BLaER1 treated with 17β-estradiol and CSF1 and Interleukin-3, amounts not matched to agents 10 nM and 100 nM (cell line): ENCODE data around the gene EPN1.

Experiments
- H3K27ac ChIP-seq, 11 experiments: shearing (Covaris generic); formaldehyde crosslinking; 2 replicates each; pipeline ENCODE4 v1.8.1; 2022
- H3K27me3 ChIP-seq, 11 experiments: shearing (Covaris generic); formaldehyde crosslinking; 2 replicates each; pipeline ENCODE4 v1.8.1; 2022
- H3K36me3 ChIP-seq, 11 experiments: shearing (Covaris generic); formaldehyde crosslinking; 2 replicates each; pipeline ENCODE4 v1.8.1; 2022
- H3K4me1 ChIP-seq, 10 experiments: shearing (Covaris generic); formaldehyde crosslinking; 2 replicates each; pipeline ENCODE4 v1.8.1; 2022
- H3K4me2 ChIP-seq, 11 experiments: shearing (Covaris generic); formaldehyde crosslinking; 2 replicates each; pipeline ENCODE4 v1.8.1; 2022
- H3K4me3 ChIP-seq, 10 experiments: shearing (Covaris generic); formaldehyde crosslinking; 2 replicates each; pipeline ENCODE4 v1.8.1; 2022
- H3K9ac ChIP-seq, 11 experiments: shearing (Covaris generic); formaldehyde crosslinking; 2 replicates each; pipeline ENCODE4 v1.8.1; 2022
- H3K9me3 ChIP-seq, 11 experiments: shearing (Covaris generic); formaldehyde crosslinking; replicated peaks in 1 of 11; 2 replicates each; pipeline ENCODE4 v1.8.1; 2022
- H4K20me1 ChIP-seq, 11 experiments: shearing (Covaris generic); formaldehyde crosslinking; 2 replicates each; pipeline ENCODE4 v1.8.1; 2022
- Cebpa-rat ChIP-seq, 11 experiments: shearing (Covaris generic); IDR thresholded peaks; 2 replicates each; pipeline ENCODE4 v1.8.1; 2022

EPN1 gene

GRCh38 chr19:55654868-55655647, 20.0 kb upstream of the EPN1 start, which contains the start of gene U2AF2:
Gene U2AF2, plus strand, starts transcription at chr19:55655035. Its CDS starts 70 bp downstream, at chr19:55655105.
- H3K9ac ChIP-seq, result peak within 1 kb of the TSS; percentile 96 to 100 (median 100)
- peaks cover 40 to 65% (median 52%) of the 10 kb centered on the region in 11 experiments; a peak in 21 of 22 replicates for H3K36me3 ChIP-seq
- peaks cover 44 to 48% (median 46%) of the 10 kb centered on the region in 11 experiments for H4K20me1 ChIP-seq
- H3K27ac ChIP-seq, result peak within 1 kb of the TSS; percentile 98 to 100 (median 100)
- H3K4me3 ChIP-seq, result peak within 1 kb of the TSS; percentile 74 to 98 (median 85)
- TF ChIP-seq Cebpa-rat (IDR thresholded peaks at IDR 0.05), result no peak
- H3K4me2 ChIP-seq, result peak within 1 kb of the TSS; percentile 92 to 100 (median 98)
- H3K4me1 ChIP-seq, result peaks cover 36 to 57% (median 45%) of the 10 kb centered on the region in 10 experiments
- H3K9me3 ChIP-seq, result no peaks in the 10 kb centered on the region
- no peaks in the 10 kb centered on the region for H3K27me3 ChIP-seq

GRCh38 chr19:55655648-55656040, 19.4 kb upstream of the EPN1 start:
- peak overlapping the region; percentile 98 to 100 (median 100) for H3K27ac ChIP-seq
- H3K9me3 ChIP-seq, result no peaks in the 10 kb centered on the region
- H3K4me3 ChIP-seq, result peak overlapping the region; percentile 74 to 98 (median 85)
- H3K27me3 ChIP-seq, result no peaks in the 10 kb centered on the region
- TF ChIP-seq Cebpa-rat (IDR thresholded peaks at IDR 0.05), result no peak
- H4K20me1 ChIP-seq, result peaks cover 49 to 54% (median 52%) of the 10 kb centered on the region in 11 experiments
- peaks cover 42 to 59% (median 47%) of the 10 kb centered on the region in 10 experiments for H3K4me1 ChIP-seq
- H3K4me2 ChIP-seq, result peak overlapping the region; percentile 92 to 100 (median 98)
- peak overlapping the region; percentile 96 to 100 (median 100) for H3K9ac ChIP-seq
- peaks cover 43 to 66% (median 57%) of the 10 kb centered on the region in 11 experiments for H3K36me3 ChIP-seq

GRCh38 chr19:55656552-55656951, 18.5 kb upstream of the EPN1 start:
- H3K27ac ChIP-seq, result peak overlapping the region in 10 of 11 experiments; percentile 98 to 100 (median 100); a peak in 19 of 22 replicates
- peaks cover 43 to 68% (median 61%) of the 10 kb centered on the region in 11 experiments for H3K36me3 ChIP-seq
- TF ChIP-seq Cebpa-rat (IDR thresholded peaks at IDR 0.05), result no peak
- H3K9me3 ChIP-seq, result no peaks in the 10 kb centered on the region
- H3K9ac ChIP-seq, result peak overlapping the region; percentile 96 to 100 (median 100)
- peak overlapping the region; percentile 74 to 98 (median 85) for H3K4me3 ChIP-seq
- H3K4me1 ChIP-seq, result peaks cover 50 to 68% (median 55%) of the 10 kb centered on the region in 10 experiments
- H3K4me2 ChIP-seq, result peak overlapping the region; percentile 92 to 100 (median 98)
- H3K27me3 ChIP-seq, result no peaks in the 10 kb centered on the region
- H4K20me1 ChIP-seq, result peaks cover 58 to 63% (median 61%) of the 10 kb centered on the region in 11 experiments

- Histone ChIP-seq H3K9ac (peak overlapping the region; percentile 96 to 100 (median 100)), H3K4me2 (peak overlapping the region; percentile 92 to 100 (median 98)), H3K4me3 (peak overlapping the region; percentile 74 to 98 (median 85)), H3K4me1 (peaks cover 55 to 71% (median 59%) of the 10 kb centered on the region in 10 experiments), H4K20me1 (peaks cover 64 to 69% (median 67%) of the 10 kb centered on the region in 11 experiments), H3K36me3 (peaks cover 42 to 69% (median 62%) of the 10 kb centered on the region in 11 experiments), H3K27ac (peak overlapping the region in 9 of 11 experiments; percentile 98 to 100 (median 100); a peak in 18 of 22 replicates), H3K27me3 (no peaks in the 10 kb centered on the region), H3K9me3 (no peaks in the 10 kb centered on the region)
- no peak for TF ChIP-seq Cebpa-rat (IDR thresholded peaks at IDR 0.05)
Observed at GRCh38 chr19:55656988-55657747, 17.9 kb upstream of the EPN1 start.

GRCh38 chr19:55658846-55659459, 16.1 kb upstream of the EPN1 start:
- peak overlapping the region; percentile 19 to 98 (median 84); a peak in 17 of 20 replicates for H3K4me3 ChIP-seq
- H4K20me1 ChIP-seq, result peaks cover 81 to 87% (median 84%) of the 10 kb centered on the region in 11 experiments
- peaks cover 52 to 79% (median 74%) of the 10 kb centered on the region in 11 experiments for H3K36me3 ChIP-seq
- H3K27me3 ChIP-seq, result no peaks in the 10 kb centered on the region
- no peaks in the 10 kb centered on the region for H3K9me3 ChIP-seq
- peaks cover 54 to 69% (median 58%) of the 10 kb centered on the region in 10 experiments for H3K4me1 ChIP-seq
- H3K4me2 ChIP-seq, result peak overlapping the region; percentile 92 to 100 (median 98)
- peak overlapping the region; percentile 61 to 100 (median 100); a peak in 21 of 22 replicates for H3K9ac ChIP-seq
- peak overlapping the region in 10 of 11 experiments; percentile 38 to 71 (median 58); a peak in 16 of 22 replicates for H3K27ac ChIP-seq
- no peak for TF ChIP-seq Cebpa-rat (IDR thresholded peaks at IDR 0.05)

- H3K9me3 ChIP-seq, result no peaks in the 10 kb centered on the region
- peak overlapping the region in 5 of 10 experiments; percentile 60 to 90 (median 85); a peak in 4 of 20 replicates for H3K4me3 ChIP-seq
- peak overlapping the region in 10 of 11 experiments; percentile 25 to 71 (median 58); a peak in 17 of 22 replicates for H3K27ac ChIP-seq
- no peaks in the 10 kb centered on the region for H3K27me3 ChIP-seq
- H4K20me1 ChIP-seq, result peaks cover 90 to 96% (median 93%) of the 10 kb centered on the region in 11 experiments
- H3K36me3 ChIP-seq, result peaks cover 60 to 87% (median 83%) of the 10 kb centered on the region in 11 experiments
- H3K4me1 ChIP-seq, result peaks cover 54 to 69% (median 58%) of the 10 kb centered on the region in 10 experiments
- H3K9ac ChIP-seq, result peak overlapping the region; percentile 61 to 100 (median 100); a peak in 21 of 22 replicates
- no peak for TF ChIP-seq Cebpa-rat (IDR thresholded peaks at IDR 0.05)
- H3K4me2 ChIP-seq, result peak overlapping the region; percentile 92 to 100 (median 98)
Observed at GRCh38 chr19:55659822-55660221, 15.2 kb upstream of the EPN1 start.

- Histone ChIP-seq H3K27me3 (no peaks in the 10 kb centered on the region), H4K20me1 (peaks cover 94 to 100% (median 99%) of the 10 kb centered on the region in 11 experiments), H3K36me3 (peaks cover 66 to 92% (median 87%) of the 10 kb centered on the region in 11 experiments), H3K9me3 (no peaks in the 10 kb centered on the region), H3K4me3 (no peak overlapping the region), H3K4me2 (peak overlapping the region; percentile 92 to 100 (median 98); a peak in 21 of 22 replicates), H3K4me1 (peaks cover 54 to 69% (median 58%) of the 10 kb centered on the region in 10 experiments), H3K9ac (peak overlapping the region; percentile 35 to 100 (median 100); a peak in 17 of 22 replicates), H3K27ac (peak overlapping the region in 7 of 11 experiments; percentile 44 to 71 (median 54); a peak in 11 of 22 replicates)
- no peak for TF ChIP-seq Cebpa-rat (IDR thresholded peaks at IDR 0.05)
Observed at GRCh38 chr19:55660404-55660803, 14.6 kb upstream of the EPN1 start.

- no peak for TF ChIP-seq Cebpa-rat (IDR thresholded peaks at IDR 0.05)
- no peaks in the 10 kb centered on the region for H3K9me3 ChIP-seq
- peak overlapping the region in 7 of 11 experiments; percentile 25 to 56 (median 48); a peak in 10 of 22 replicates for H3K27ac ChIP-seq
- peaks cover 96 to 100% (median 99%) of the 10 kb centered on the region in 11 experiments for H4K20me1 ChIP-seq
- H3K36me3 ChIP-seq, result peaks cover 72 to 94% (median 89%) of the 10 kb centered on the region in 11 experiments
- 0 out of 20 replicates have a peak overlapping the region, but pooled peaks of 1 of the 10 experiments have one; percentile 19 for H3K4me3 ChIP-seq
- H3K9ac ChIP-seq, result peak overlapping the region; percentile 15 to 100 (median 66); a peak in 19 of 22 replicates
- peaks cover 54 to 69% (median 58%) of the 10 kb centered on the region in 10 experiments for H3K4me1 ChIP-seq
- peak overlapping the region; percentile 55 to 100 (median 98) for H3K4me2 ChIP-seq
- no peaks in the 10 kb centered on the region for H3K27me3 ChIP-seq
Observed at GRCh38 chr19:55660991-55661390, 14.0 kb upstream of the EPN1 start.
